GM12864 (cell line): ENCODE measurements around the gene GABRG3.

Experiments
- DNase-seq: peaks from one replicate; pipeline ENCODE4 v3.0.0-alpha.2; 2011; ENCODE audit warnings: low read depth
- H3K4me3 ChIP-seq: 2 replicates; pipeline ENCODE4 v1.5.1; 2011; ENCODE audit warnings: mild to moderate bottlenecking, low read depth, low read length, control low read depth
- TF ChIP-seq, protein P1 (sequence below): IDR thresholded peaks from 2 replicates; pipeline ENCODE4 v1.5.1; 2011; ENCODE audit warnings: low read depth, mild to moderate bottlenecking, moderate library complexity, low read length, control low read depth, inconsistent platforms; ENCODE audit errors: missing control alignments

The GABRG3 gene

DNA sequence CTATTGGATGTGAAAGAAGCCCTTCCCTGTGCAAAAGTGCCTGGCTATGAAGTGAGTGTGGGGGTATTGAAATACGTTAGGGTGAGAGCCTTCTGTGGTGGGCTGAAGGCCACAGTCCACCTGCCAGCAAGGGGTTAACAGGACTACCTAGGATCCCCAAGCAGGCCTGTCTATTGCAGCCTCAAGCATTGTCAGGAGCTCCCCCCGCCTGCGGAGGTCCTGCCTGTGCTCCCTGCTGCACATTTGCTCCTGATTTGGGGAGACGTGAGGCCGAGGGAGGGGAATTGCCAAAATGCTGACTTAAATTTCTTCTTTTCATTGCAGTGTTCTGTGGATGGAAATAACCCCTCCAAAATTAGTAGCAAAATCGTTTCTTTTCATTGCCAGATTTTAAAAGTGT is 56.2 kb downstream of the GABRG3 start:
- no peak for DNase-seq
- no peak overlapping the region for H3K4me3 ChIP-seq
- TF ChIP-seq, protein P1, sequence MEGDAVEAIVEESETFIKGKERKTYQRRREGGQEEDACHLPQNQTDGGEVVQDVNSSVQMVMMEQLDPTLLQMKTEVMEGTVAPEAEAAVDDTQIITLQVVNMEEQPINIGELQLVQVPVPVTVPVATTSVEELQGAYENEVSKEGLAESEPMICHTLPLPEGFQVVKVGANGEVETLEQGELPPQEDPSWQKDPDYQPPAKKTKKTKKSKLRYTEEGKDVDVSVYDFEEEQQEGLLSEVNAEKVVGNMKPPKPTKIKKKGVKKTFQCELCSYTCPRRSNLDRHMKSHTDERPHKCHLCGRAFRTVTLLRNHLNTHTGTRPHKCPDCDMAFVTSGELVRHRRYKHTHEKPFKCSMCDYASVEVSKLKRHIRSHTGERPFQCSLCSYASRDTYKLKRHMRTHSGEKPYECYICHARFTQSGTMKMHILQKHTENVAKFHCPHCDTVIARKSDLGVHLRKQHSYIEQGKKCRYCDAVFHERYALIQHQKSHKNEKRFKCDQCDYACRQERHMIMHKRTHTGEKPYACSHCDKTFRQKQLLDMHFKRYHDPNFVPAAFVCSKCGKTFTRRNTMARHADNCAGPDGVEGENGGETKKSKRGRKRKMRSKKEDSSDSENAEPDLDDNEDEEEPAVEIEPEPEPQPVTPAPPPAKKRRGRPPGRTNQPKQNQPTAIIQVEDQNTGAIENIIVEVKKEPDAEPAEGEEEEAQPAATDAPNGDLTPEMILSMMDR: no peak

DNA sequence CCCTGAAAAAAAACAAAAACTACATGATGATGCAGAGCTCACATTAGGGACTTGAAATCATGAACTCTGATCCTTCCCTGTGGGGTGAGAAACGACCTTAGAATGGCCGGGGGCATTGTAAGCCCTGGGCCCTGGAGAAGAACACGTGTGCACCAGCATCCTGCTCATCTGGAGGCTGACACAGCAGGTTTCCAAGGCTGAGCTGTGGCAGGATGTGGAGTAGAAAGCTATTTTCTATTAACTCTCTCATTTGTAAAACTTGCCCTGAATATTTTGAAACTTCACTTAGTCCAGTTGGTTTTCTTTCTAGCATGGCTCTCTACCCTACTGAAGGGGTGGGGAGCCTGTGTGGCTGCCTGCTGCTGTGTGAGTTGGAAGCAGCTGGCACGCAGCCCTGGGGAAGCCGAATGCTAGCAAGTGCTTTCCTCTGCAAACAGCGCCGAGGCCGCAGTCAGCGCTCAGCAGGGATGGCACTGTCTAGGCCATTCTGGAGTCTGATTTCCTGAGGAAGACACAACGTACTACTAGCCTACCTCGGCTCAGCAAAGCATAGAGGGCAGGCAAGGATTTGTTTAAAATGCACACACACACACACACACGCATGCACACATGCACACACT is 58.0 kb downstream of the GABRG3 start:
- H3K4me3 ChIP-seq: no peak overlapping the region
- TF ChIP-seq, protein P1: no peak
- DNase-seq: no peak

DNA sequence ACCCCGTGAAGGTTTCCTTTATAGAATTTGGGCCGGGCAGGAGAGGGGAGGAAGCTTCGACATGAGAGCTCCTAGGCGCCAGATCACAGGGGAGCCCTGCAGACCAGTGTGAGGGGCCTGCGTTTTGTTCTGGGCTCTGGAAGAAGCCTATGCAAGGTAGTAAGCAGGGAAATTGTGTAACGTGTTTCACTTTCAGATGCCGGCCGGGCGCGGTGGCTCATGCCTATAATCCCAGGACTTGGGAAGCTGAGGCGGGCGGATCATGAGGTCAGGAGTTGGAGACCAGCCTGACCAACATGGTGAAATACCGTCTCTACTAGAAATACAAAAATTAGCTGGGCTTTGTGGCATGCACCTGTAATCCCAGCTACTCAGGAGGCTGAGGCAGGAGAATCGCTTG is 65.2 kb downstream of the GABRG3 start:
- TF ChIP-seq, protein P1: no peak
- no peak for DNase-seq

DNA sequence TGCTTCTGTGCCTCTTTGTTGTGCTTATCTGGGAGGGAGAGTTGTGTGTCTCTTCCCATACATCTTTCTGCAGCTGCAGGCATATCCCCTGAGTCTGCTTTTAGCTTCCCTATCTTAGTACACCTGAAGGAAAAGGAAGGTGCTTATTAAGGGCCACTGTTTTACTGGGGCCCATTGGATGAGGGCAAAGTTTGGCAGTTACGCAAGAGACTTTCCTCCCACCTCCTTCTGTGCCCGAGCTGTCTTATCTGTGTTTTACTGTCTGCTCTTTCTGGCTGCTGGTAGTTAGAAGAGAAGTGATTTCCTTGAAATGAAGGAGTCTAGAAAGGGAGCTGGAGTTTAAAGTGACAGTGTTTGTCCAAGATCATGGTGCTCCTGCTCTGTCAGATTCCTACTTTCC is 66.5 kb downstream of the GABRG3 start:
- TF ChIP-seq, protein P1: no peak
- no peak overlapping the region for H3K4me3 ChIP-seq
- DNase-seq: no peak

More for the DNA sequence above, 65.2 kb downstream of the GABRG3 start:
- no peak overlapping the region for H3K4me3 ChIP-seq

DNA sequence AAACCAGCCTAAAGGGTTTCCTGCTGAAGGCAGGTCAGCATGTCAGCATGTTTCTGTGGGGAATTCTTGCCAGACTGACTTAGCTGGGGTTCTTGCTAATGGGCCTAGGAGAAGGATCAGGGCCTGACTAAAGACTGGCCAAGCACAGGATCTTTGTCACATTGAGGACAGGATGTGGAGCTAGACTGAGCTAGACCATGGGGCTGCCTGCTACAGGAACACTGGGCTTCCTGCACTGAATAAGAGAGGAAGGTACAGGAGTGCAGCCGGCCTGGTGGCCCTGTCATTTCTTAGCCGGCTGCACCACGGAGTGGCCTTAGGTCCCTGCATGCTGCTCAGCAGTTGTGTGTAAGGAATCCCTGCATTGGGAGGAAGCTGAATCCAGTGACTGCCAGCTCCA is 68.2 kb downstream of the GABRG3 start:
- no peak for DNase-seq
- H3K4me3 ChIP-seq: no peak overlapping the region
- TF ChIP-seq, protein P1: no peak

DNA sequence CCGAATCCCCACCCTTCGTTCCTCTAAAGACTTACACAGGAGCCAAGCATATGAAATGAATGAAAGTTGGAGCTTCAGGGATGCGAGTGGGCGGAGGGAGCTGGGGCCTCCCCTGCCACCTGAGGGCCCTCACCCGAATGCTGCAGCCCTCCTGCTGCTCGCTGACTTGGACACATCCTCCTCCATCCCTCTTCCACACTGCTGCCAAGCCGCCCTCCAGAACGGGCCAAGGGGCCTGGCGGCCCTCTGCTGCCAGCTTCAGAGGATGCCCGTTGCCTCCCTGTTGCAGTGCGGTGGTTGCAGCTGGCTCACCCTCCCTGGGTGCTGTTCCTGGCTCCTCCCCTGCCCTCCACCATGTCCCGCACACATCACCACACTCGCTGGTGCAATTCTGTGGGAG is 71.2 kb downstream of the GABRG3 start:
- no peak overlapping the region for H3K4me3 ChIP-seq
- TF ChIP-seq, protein P1: no peak
- DNase-seq: no peak

DNA sequence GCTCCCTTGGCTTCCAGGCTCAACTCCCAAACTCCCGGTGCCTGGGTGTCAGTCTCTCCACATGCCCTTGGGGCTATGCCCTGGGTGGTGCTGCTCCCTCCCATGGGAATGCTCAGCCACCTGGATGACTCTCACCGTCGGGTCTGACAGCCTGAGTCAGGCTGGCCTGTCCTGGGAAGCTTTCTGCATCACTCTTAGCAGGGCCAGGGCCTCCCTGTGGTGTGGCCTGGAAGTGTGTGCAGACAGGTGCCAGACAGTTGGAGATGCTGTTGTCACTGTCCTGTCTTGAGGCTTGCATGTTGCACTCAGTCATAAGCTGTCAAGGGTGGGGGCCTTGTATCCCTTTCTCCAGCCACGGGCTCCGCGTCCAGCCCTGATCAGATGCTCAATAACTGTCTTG is 71.7 kb downstream of the GABRG3 start:
- TF ChIP-seq, protein P1: no peak
- no peak overlapping the region for H3K4me3 ChIP-seq
- no peak for DNase-seq
